Aorta (tissue), 5 donors: Measurements from ENCODE around the gene RRP9. TPM values are rescaled to one million over a fixed set of nuclear protein-coding genes. Genes with fewer than 3 reads are reported as not detected.

Source experiments
- ATAC-seq: fragments of 200-7000 bp; cut with Tn5 transposase; one replicate; pipeline ENCODE4 v1.9.1; 2022; ENCODE audit warnings: moderate library complexity; ENCODE audit not compliant: low FRiP score
- DNase-seq, 2 donors: peaks; one replicate each; pipeline ENCODE4 v3.0.0-alpha.2; 2020
- H3K27ac ChIP-seq, 2 donors: one replicate each; pipeline ENCODE4 v1.5.1; 2013; ENCODE audit warnings: low read length in 2 of 2, mild to moderate bottlenecking in 2 of 2, moderate library complexity in 2 of 2, control low read depth in 1 of 2, inconsistent platforms in 1 of 2, low read depth in 1 of 2
- H3K27me3 ChIP-seq, 2 donors: one replicate each; pipeline ENCODE4 v1.6.1; 2013; ENCODE audit warnings: control low read depth in 1 of 2, low read length in 1 of 2, mild to moderate bottlenecking in 1 of 2, moderate library complexity in 1 of 2; ENCODE audit not compliant: insufficient read depth in 2 of 2, control insufficient read depth in 1 of 2
- H3K36me3 ChIP-seq, 2 donors: one replicate each; pipeline ENCODE4 v1.6.1; 2013; ENCODE audit warnings: control low read depth in 1 of 2, low read length in 1 of 2, mild to moderate bottlenecking in 1 of 2; ENCODE audit not compliant: insufficient read depth in 2 of 2, control insufficient read depth in 1 of 2
- H3K4me1 ChIP-seq, 2 donors: one replicate each; pipeline ENCODE4 v1.6.1; 2013; ENCODE audit warnings: low read length in 2 of 2, control low read depth in 1 of 2, mild to moderate bottlenecking in 1 of 2, moderate library complexity in 1 of 2; ENCODE audit not compliant: insufficient read depth in 2 of 2, control insufficient read depth in 1 of 2
- H3K4me3 ChIP-seq, 2 donors: one replicate each; pipeline ENCODE4 v1.5.1; 2013; ENCODE audit warnings: low read length in 2 of 2, control low read depth in 1 of 2, mild to moderate bottlenecking in 1 of 2
- H3K9me3 ChIP-seq: one replicate; pipeline ENCODE4 v1.6.1; 2013; ENCODE audit warnings: mild to moderate bottlenecking, low read length; ENCODE audit not compliant: control insufficient read depth
- WGBS, 2 donors: extraction: QIAGEN DNeasy Blood & Tissue Kit; methylation state at CpG; one replicate each; pipeline ENCODE4 v1.1.7; 2013; 5-methylcytosine and 5-hydroxymethylcytosine counted together
- intact Hi-C, 2 donors: fragments of 100-400 bp; cut with DNase I; formaldehyde crosslinking; loops; one replicate each; pipeline versions ENCODE4 v1.14.2 to v1.15.0; 2022
- polyA plus RNA-seq, 2 donors: library from polyadenylated mRNA; stranded (reverse); fragments of 200-250 nt; gene quantifications; one replicate each; pipeline ENCODE4 v1.2.3, GENCODE V29; 2013
- total RNA-seq, 2 donors: library from RNA; stranded (reverse); fragmentation: NEBNext Ultra II Directional; extraction: Animal tissue kit (Norgen Biotek cat#: 25700); gene quantifications; one replicate each; pipeline ENCODE4 v1.2.1, GENCODE V29; 2021
- donor health status: healthy with polysubstance abuse.
- donor health status: Bipolar disorder and iron deficiency.
- donor health status: DM: no; HTN: no; CAD: no.
- donor health status: DM: no; HTN: no; CAD: no.
- donor health status: DM: yes; HTN: yes; CAD: no.

The RRP9 gene
- total and polyA plus RNA-seq, 4 donors, result 5.0 to 11.4 (median 10.2) TPM

- intact Hi-C loops, result no loop called here
- no peak overlapping the region for H3K4me3 ChIP-seq
- no peaks in the 10 kb centered on the region for H3K4me1 ChIP-seq
- DNase-seq (no peak), ATAC-seq (no peak)
- WGBS, 2 donors, result 61 to 66% methylated on average over 7 of the region's 7 CpGs
- no peaks in the 10 kb centered on the region for H3K27me3 ChIP-seq
- peaks cover 3% of the 10 kb centered on the region for H3K9me3 ChIP-seq
- no peaks in the 10 kb centered on the region for H3K36me3 ChIP-seq
- no peak overlapping the region for H3K27ac ChIP-seq
Observed at GRCh38 chr3:51891242-51892039, 50.3 kb downstream of the RRP9 start.

- H3K27ac ChIP-seq, result no peak overlapping the region
- H3K4me3 ChIP-seq, result no peak overlapping the region
- H3K36me3 ChIP-seq, result no peaks in the 10 kb centered on the region
- no peaks in the 10 kb centered on the region for H3K27me3 ChIP-seq
- no peak for DNase-seq
- peaks cover 3% of the 10 kb centered on the region for H3K9me3 ChIP-seq
- H3K4me1 ChIP-seq, result no peaks in the 10 kb centered on the region
- 90 to 91% methylated on average over 12 of the region's 12 CpGs for WGBS, 2 donors
- ATAC-seq, result no peak
- intact Hi-C loops, result no loop called here
Observed at GRCh38 chr3:51888463-51889105, 53.1 kb downstream of the RRP9 start.

GRCh38 chr3:51887620-51888019 lies 54.1 kb downstream of the RRP9 start:
- Histone ChIP-seq H3K27ac (no peak overlapping the region), H3K4me1 (no peaks in the 10 kb centered on the region), H3K4me3 (no peak overlapping the region), H3K9me3 (peaks cover 3% of the 10 kb centered on the region), H3K27me3 (no peaks in the 10 kb centered on the region), H3K36me3 (no peaks in the 10 kb centered on the region)
- ATAC-seq (no peak), DNase-seq (no peak)
- intact Hi-C loops, result no loop called here
- WGBS, 2 donors, result 84 to 93% methylated on average over 2 of the region's 2 CpGs

DNA sequence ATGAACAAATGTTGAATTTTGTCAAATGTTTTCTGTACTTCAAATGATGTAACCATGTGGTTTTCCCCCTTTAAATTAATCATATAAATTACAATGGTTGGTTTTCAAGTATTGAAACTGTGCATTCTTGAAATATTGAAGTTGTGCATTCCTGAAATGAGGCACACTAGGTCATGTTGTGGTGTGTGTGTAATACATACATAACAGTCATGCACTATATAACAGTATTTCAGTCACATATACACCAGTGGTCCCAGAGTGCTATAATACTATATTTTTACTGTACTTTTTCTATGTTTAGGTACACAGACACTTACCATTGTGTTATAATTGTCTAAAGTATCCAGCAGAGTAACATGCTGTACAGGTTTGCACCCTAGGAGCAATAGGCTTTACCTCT lies 55.3 kb downstream of the RRP9 start:
- DNase-seq (no peak), ATAC-seq (no peak)
- H3K27me3 ChIP-seq, result no peaks in the 10 kb centered on the region

More for the DNA sequence above, 55.3 kb downstream of the RRP9 start:
- Histone ChIP-seq H3K4me3 (no peak overlapping the region), H3K27ac (no peak overlapping the region), H3K4me1 (no peaks in the 10 kb centered on the region), H3K9me3 (peaks cover 3% of the 10 kb centered on the region), H3K36me3 (no peaks in the 10 kb centered on the region)
- intact Hi-C loops, result no loop called here

Other genes starting within 250 kb of the RRP9 start
- gene GRM2, start 234.8 kb downstream of the RRP9 start, total RNA-seq, result under 1 TPM; 0.52 to 0.87 TPM
- under 1 TPM in 1 of 2 donors, not detected in 1; 0.18 TPM for gene GRM2, start 234.8 kb downstream of the RRP9 start, polyA plus RNA-seq
- gene IQCF6, start 162.7 kb downstream of the RRP9 start, total RNA-seq, result not detected
- gene IQCF6, start 162.7 kb downstream of the RRP9 start, polyA plus RNA-seq, result not detected
- gene IQCF2, start 80.3 kb downstream of the RRP9 start, total RNA-seq, result not detected
- gene IQCF2, start 80.3 kb downstream of the RRP9 start, polyA plus RNA-seq, result not detected
- gene IQCF5, start 66.3 kb downstream of the RRP9 start, total RNA-seq, result not detected
- gene IQCF5, start 66.3 kb downstream of the RRP9 start, polyA plus RNA-seq, result not detected
- not detected for gene IQCF1, start 38.6 kb downstream of the RRP9 start, total RNA-seq
- not detected for gene IQCF1, start 38.6 kb downstream of the RRP9 start, polyA plus RNA-seq
- gene PARP3, start 459 bp upstream of the RRP9 start, total RNA-seq, result 10 to 100 TPM; 11.6 to 18.1 TPM
- 10 to 100 TPM; 11.0 to 35.0 TPM for gene PARP3, start 459 bp upstream of the RRP9 start, polyA plus RNA-seq
- gene GPR62, start 13.5 kb upstream of the RRP9 start, total RNA-seq, result not detected
- gene GPR62, start 13.5 kb upstream of the RRP9 start, polyA plus RNA-seq, result under 1 TPM in 1 of 2 donors, not detected in 1; 0.15 TPM
- gene PCBP4, start 25.6 kb upstream of the RRP9 start, total RNA-seq, result 10 to 100 TPM; 58.1 to 63.7 TPM
- 100 to 1,000 TPM in 1 of 2 donors, 10 to 100 TPM in 1; 29.4 to 124 TPM for gene PCBP4, start 25.6 kb upstream of the RRP9 start, polyA plus RNA-seq
- 10 to 100 TPM; 18.2 to 40.0 TPM for gene ABHD14B, start 32.1 kb upstream of the RRP9 start, total RNA-seq
- gene ABHD14B, start 32.1 kb upstream of the RRP9 start, polyA plus RNA-seq, result 10 to 100 TPM; 44.2 to 45.3 TPM
- 10 to 100 TPM in 1 of 2 donors, 1 to 10 TPM in 1; 4.7 to 16.0 TPM for gene ABHD14A, start 33.2 kb upstream of the RRP9 start, total RNA-seq
- 10 to 100 TPM in 1 of 2 donors, 1 to 10 TPM in 1; 9.5 to 23.0 TPM for gene ABHD14A, start 33.2 kb upstream of the RRP9 start, polyA plus RNA-seq
- 10 to 100 TPM in 1 of 2 donors, 1 to 10 TPM in 1; 7.2 to 16.5 TPM for gene ACY1, start 41.6 kb upstream of the RRP9 start, total RNA-seq
- 100 to 1,000 TPM in 1 of 2 donors, 10 to 100 TPM in 1; 12.2 to 102 TPM for gene ACY1, start 41.6 kb upstream of the RRP9 start, polyA plus RNA-seq
- gene RPL29, start 54.0 kb upstream of the RRP9 start, total RNA-seq, result 100 to 1,000 TPM; 617 to 792 TPM
- gene RPL29, start 54.0 kb upstream of the RRP9 start, polyA plus RNA-seq, result 1,000 to 10,000 TPM; 1,520 to 2,218 TPM
- gene DUSP7, start 114.7 kb upstream of the RRP9 start, total RNA-seq, result 10 to 100 TPM; 36.8 to 54.1 TPM
- 10 to 100 TPM in 1 of 2 donors, 1 to 10 TPM in 1; 8.8 to 14.4 TPM for gene DUSP7, start 114.7 kb upstream of the RRP9 start, polyA plus RNA-seq
- 1 to 10 TPM in 1 of 2 donors, under 1 TPM in 1; 0.91 to 2.1 TPM for gene POC1A, start 212.5 kb upstream of the RRP9 start, total RNA-seq
- 1 to 10 TPM in 1 of 2 donors, under 1 TPM in 1; 0.38 to 1.6 TPM for gene POC1A, start 212.5 kb upstream of the RRP9 start, polyA plus RNA-seq